NCI-H774 (cell line): ENCODE results near the gene IRX5.

Experiments
- DNase-seq: peaks from one replicate; lab custom pipeline; 2025; lab: John Stamatoyannopoulos, UW

Gene IRX5

GRCh38 chr16:54931120-54932014 is 702 bp downstream of the IRX5 start:
- DNase-seq = peak; percentile 51

GRCh38 chr16:54932021-54932660 is 1.5 kb downstream of the IRX5 start:
- DNase-seq = no peak

- DNase-seq = no peak
Observed at GRCh38 chr16:54932737-54933254, 2.1 kb downstream of the IRX5 start.

GRCh38 chr16:54933281-54934011 is 2.8 kb downstream of the IRX5 start:
- DNase-seq = no peak

- no peak for DNase-seq
Observed at GRCh38 chr16:54934481-54935265, 4.0 kb downstream of the IRX5 start.

- no peak for DNase-seq
Observed at GRCh38 chr16:54935266-54935968, 4.8 kb downstream of the IRX5 start.

- DNase-seq = no peak
Observed at GRCh38 chr16:54936201-54936978, 5.7 kb downstream of the IRX5 start.

GRCh38 chr16:54936979-54937670 is 6.5 kb downstream of the IRX5 start:
- DNase-seq = peak; percentile 38

- DNase-seq = no peak
Observed at GRCh38 chr16:54937671-54938211, 7.1 kb downstream of the IRX5 start.

- no peak for DNase-seq
Observed at GRCh38 chr16:54938212-54939028, 7.8 kb downstream of the IRX5 start.

- DNase-seq = no peak
Observed at GRCh38 chr16:54939029-54939346, 8.3 kb downstream of the IRX5 start.

GRCh38 chr16:54939510-54940278 is 9.0 kb downstream of the IRX5 start:
- DNase-seq = no peak

GRCh38 chr16:54940279-54940604 is 9.6 kb downstream of the IRX5 start:
- DNase-seq = no peak

GRCh38 chr16:54942353-54942943 is 11.8 kb downstream of the IRX5 start:
- DNase-seq = no peak

- no peak for DNase-seq
Observed at GRCh38 chr16:54944002-54944401, 13.3 kb downstream of the IRX5 start.

GRCh38 chr16:54945063-54945462 is 14.4 kb downstream of the IRX5 start:
- no peak for DNase-seq

- DNase-seq = no peak
Observed at GRCh38 chr16:54946909-54947308, 16.2 kb downstream of the IRX5 start.

GRCh38 chr16:54947616-54948015 is 17.0 kb downstream of the IRX5 start:
- DNase-seq = no peak
